ENCODE data around the gene HOXA2. TPM values are rescaled to one million over a fixed set of nuclear protein-coding genes. Genes with fewer than 3 reads are reported as not detected.

HOXA2 gene
- total and polyA plus RNA-seq, 2 of the 8 experiments (the other 6 are each of a cell fraction or from before 2014, with no cell fraction given): not detected

- no peak overlapping the region for H3K56ac ChIP-seq (replicated peaks; ENCODE audit: insufficient read length, low read depth, low read length)
- no peak overlapping the region for H3K14ac ChIP-seq (ENCODE audit: insufficient read length)
- peaks cover 31 to 44% of the 10 kb centered on the region in 2 experiments for H4K20me1 ChIP-seq (replicated peaks in 1 of 2; ENCODE audit: control insufficient read depth in 1 of 2, insufficient read depth in 2 of 2, low read length in 2 of 2)
- H3K4me2 ChIP-seq (ENCODE audit: insufficient read depth in 1 of 2, low read depth in 2 of 2, low read length in 2 of 2): peak overlapping the region; percentile 49 to 54
- H2AK5ac ChIP-seq (ENCODE audit: low read depth, low read length): no peak overlapping the region
- H3K79me2 ChIP-seq (ENCODE audit: control insufficient read depth in 1 of 2, insufficient read depth in 2 of 2, low read length in 2 of 2): no peaks in the 10 kb centered on the region
- H2BK15ac ChIP-seq (ENCODE audit: low read length): no peak overlapping the region
- H3K79me1 ChIP-seq (ENCODE audit: low read depth, low read length): no peaks in the 10 kb centered on the region
- 7% methylated on average over 16 of the region's 57 CpGs; no CpG with 5 or more reads in 1 of the 2 experiments for WGBS, 2 experiments (ENCODE audit: extremely low coverage in 1 of 2, insufficient coverage in 1 of 2, insufficient read length in 1 of 2, insufficient replicate concordance in 2 of 2, low coverage in 1 of 2, low lambda C conversion rate in 2 of 2, missing lambda C conversion rate in 1 of 2)
- H3K9me3 ChIP-seq (ENCODE audit: insufficient read depth in 2 of 2, low read depth in 1 of 2, low read length in 1 of 2): no peaks in the 10 kb centered on the region
- peaks cover 96 to 99% (median 97%) of the 10 kb centered on the region in 4 experiments for H3K27me3 ChIP-seq (replicated peaks in 1 of 4; ENCODE audit: control insufficient read depth in 3 of 4, extremely low read depth in 1 of 4, insufficient read depth in 3 of 4, low read length in 3 of 4)
- no peak overlapping the region for H4K8ac ChIP-seq (ENCODE audit: extremely low read depth, insufficient read depth, low read length)
- no peak overlapping the region for H3K27ac ChIP-seq (ENCODE audit: low read depth, low read length)
- H2BK20ac ChIP-seq (ENCODE audit: low read length): no peak overlapping the region
- POLR2A ChIA-PET (ENCODE audit: partially characterized antibody): no interaction called here
- CTCF ChIA-PET (ENCODE audit: partially characterized antibody): no interaction called here
- FAIRE-seq (no peak), DNase-seq (ENCODE audit: low read depth in 1 of 2, low spot score in 2 of 2) (peak in 1 of 2 experiments; percentile 78)
- H2AFZ ChIP-seq (ENCODE audit: low read length): no peak overlapping the region
- no peak overlapping the region for H2BK120ac ChIP-seq (replicated peaks; ENCODE audit: low read depth, low read length)
- H3K36me3 ChIP-seq (ENCODE audit: control insufficient read depth in 2 of 4, insufficient read depth in 4 of 4, low read length in 3 of 4): peaks cover 0 to 3% (median 0%) of the 10 kb centered on the region in 4 experiments; a peak in 2 of 8 replicates
- H3K18ac ChIP-seq (ENCODE audit: extremely low read depth, low read length): no peak overlapping the region
- peak overlapping the region in 1 of 4 experiments; percentile 42; a peak in 3 of 8 replicates for H3K4me3 ChIP-seq (ENCODE audit: extremely low read depth in 1 of 4, insufficient read depth in 2 of 4, low read depth in 3 of 4, low read length in 4 of 4)
- H2BK12ac ChIP-seq (ENCODE audit: low read depth, low read length): no peak overlapping the region; the same call in 1 of the 2 replicates
- H3K23me2 ChIP-seq (ENCODE audit: low read depth, low read length): no peaks in the 10 kb centered on the region
- H4K5ac ChIP-seq (ENCODE audit: insufficient read length, low read depth, low read length): no peak overlapping the region
- H3K23ac ChIP-seq (ENCODE audit: insufficient read length): no peak overlapping the region
- H4K91ac ChIP-seq (replicated peaks; ENCODE audit: insufficient read length, low read length): no peak overlapping the region
- no peak overlapping the region for H3K4ac ChIP-seq (replicated peaks; ENCODE audit: insufficient read length, low read depth, low read length)
- no peak overlapping the region for H3K9ac ChIP-seq (replicated peaks in 1 of 4; ENCODE audit: extremely low read depth in 1 of 4, low read depth in 3 of 4, low read length in 3 of 4)
- H3K4me1 ChIP-seq (replicated peaks in 1 of 4; ENCODE audit: control insufficient read depth in 3 of 4, insufficient read depth in 4 of 4, low read length in 3 of 4): peaks cover 0 to 11% (median 3%) of the 10 kb centered on the region in 4 experiments; a peak in 5 of 7 replicates
- H2BK5ac ChIP-seq (ENCODE audit: low read depth, low read length): no peak overlapping the region
- TF ChIP-seq CTBP2 (IDR thresholded peaks at IDR 0.05; ENCODE audit: borderline replicate concordance, insufficient read depth, insufficient read length, low read length): peak; percentile 96
- TF ChIP-seq TAF1 (IDR thresholded peaks at IDR 0.05; ENCODE audit: low read depth, low read length): no peak
- no peak for TF ChIP-seq TEAD4 (IDR thresholded peaks at IDR 0.05; ENCODE audit: low read depth, low read length)
- no peak for TF ChIP-seq GABPA (IDR thresholded peaks at IDR 0.05; ENCODE audit: borderline replicate concordance, insufficient read depth, low read length)
- no peak for TF ChIP-seq POLR2A (IDR thresholded peaks at IDR 0.05; ENCODE audit: control extremely low read depth in 1 of 2, low read depth in 2 of 2, low read length in 2 of 2)
- no peak for TF ChIP-seq SP2 (IDR thresholded peaks at IDR 0.05; ENCODE audit: low read length)
- TF ChIP-seq CREB1 (IDR thresholded peaks at IDR 0.05): no peak
- no peak for TF ChIP-seq CBX5 (IDR thresholded peaks at IDR 0.05; ENCODE audit: low read depth, low read length)
- TF ChIP-seq TCF12 (IDR thresholded peaks at IDR 0.05; ENCODE audit: low read depth, low read length): no peak
- TF ChIP-seq POLR2AphosphoS5 (IDR thresholded peaks at IDR 0.05; ENCODE audit: low read depth, low read length): no peak
- peak; percentile 93 for TF ChIP-seq EZH2 (IDR thresholded peaks at IDR 0.05; ENCODE audit: low read depth, low read length, severe bottlenecking)
- no peak for TF ChIP-seq MAFK (IDR thresholded peaks at IDR 0.05; ENCODE audit: low read depth, low read length)
Observed at GRCh38 chr7:27112955-27113949, 10.8 kb upstream of the HOXA2 start.
